ENCODE results near the gene TBC1D14.
"Not testable (repeated sequence)": the region's sequence is repeated elsewhere in the genome, so short reads cannot be mapped to it uniquely, and the experiment has no call there.

Gene TBC1D14

DNA sequence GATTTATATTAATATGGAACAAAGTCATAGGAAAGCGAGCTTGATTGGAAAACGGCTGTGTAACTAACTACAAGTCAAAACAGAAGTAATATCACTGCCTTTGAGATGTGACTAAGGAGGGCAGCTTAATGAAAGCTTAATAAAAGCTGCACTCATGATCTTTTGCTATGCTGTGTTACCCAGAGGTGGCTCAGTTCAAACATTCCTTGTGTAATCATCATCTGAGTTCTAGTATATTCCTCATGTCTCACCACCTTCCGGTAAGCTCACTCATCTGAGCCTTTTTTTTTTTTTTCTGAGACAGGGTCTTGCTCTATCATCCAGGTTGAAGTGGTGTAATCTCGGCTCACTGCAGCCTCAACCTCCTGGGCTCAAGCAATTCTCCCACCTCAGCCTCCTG lies 153.2 kb downstream of the TBC1D14 start:
- no peak for DNase-seq (ENCODE audit: low read depth)

DNA sequence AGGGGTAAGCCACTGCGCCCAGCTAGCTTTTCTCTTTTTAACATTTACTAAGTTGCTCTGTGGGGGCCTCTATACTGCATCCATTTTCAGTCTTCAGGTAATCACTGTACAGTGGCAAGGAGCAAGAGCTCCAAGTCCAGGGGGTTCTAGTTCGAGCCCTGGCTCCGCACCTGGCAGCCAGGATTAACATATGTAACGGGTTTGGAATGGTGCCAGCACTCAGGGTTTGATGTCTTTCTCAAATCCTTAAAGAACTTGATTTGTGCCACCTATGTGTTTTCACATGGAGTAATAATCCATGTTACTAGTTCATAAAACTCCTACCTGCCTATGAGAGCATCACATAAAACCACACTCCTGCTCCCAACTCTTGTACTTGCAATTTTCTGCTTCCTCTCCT lies 153.7 kb downstream of the TBC1D14 start:
- DNase-seq (ENCODE audit: low read depth) = no peak

DNA sequence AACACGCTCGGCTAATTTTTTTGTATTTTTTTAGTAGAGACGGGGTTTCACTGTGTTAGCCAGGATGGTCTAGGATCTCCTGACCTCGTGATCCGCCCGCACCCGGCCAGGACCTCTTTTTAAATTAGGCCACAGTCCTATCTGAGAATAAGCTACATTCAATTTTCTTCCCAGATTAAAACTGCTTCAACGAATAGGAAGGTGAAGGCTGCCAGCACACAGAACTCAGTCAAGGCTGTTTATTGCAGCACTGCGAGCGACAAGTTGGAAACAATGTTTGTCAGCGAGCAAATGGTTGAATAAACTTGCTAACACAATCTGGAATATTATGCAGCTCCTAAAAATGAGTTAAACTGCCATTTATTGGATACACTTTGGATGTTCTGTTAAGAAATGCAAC lies 156.4 kb downstream of the TBC1D14 start:
- DNase-seq (ENCODE audit: low read depth) = no peak

DNA sequence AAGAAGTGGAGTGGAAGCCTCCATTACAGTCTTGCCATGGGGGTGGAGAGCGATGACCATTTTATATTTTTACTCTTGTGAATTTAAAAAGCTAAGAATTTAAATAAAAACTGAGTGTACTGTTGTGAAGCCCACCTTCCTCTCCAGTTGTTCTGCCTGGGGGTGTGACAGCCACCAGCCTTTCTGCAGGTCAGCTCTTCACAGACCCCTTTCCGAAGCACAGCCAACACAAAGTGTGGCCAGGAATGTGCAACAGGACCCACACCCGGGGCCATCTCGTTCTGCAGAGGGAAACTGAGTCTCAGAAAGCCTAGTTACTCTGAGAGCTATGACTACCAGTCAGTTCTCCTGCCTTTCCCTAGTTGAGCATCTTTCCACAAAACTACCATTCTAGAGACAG lies 156.9 kb downstream of the TBC1D14 start:
- no peak for DNase-seq (ENCODE audit: low read depth)

DNA sequence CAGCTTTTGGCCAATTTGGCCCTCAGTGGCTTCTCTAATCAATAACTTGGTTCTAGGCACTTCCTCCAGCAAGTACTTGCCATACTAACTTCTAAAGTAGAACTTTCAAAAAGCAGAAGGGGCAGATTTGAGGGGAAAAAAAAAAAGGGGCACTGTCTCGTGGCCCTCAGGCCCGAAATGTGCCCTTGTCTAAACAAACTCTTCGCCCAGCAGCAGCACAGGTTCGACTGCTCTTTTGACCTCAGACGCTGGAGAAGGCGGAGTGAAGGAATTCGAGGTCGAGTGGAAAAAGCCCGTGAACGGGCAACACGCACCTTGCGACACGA lies 157.5 kb downstream of the TBC1D14 start:
- no peak for DNase-seq (ENCODE audit: low read depth)

DNA sequence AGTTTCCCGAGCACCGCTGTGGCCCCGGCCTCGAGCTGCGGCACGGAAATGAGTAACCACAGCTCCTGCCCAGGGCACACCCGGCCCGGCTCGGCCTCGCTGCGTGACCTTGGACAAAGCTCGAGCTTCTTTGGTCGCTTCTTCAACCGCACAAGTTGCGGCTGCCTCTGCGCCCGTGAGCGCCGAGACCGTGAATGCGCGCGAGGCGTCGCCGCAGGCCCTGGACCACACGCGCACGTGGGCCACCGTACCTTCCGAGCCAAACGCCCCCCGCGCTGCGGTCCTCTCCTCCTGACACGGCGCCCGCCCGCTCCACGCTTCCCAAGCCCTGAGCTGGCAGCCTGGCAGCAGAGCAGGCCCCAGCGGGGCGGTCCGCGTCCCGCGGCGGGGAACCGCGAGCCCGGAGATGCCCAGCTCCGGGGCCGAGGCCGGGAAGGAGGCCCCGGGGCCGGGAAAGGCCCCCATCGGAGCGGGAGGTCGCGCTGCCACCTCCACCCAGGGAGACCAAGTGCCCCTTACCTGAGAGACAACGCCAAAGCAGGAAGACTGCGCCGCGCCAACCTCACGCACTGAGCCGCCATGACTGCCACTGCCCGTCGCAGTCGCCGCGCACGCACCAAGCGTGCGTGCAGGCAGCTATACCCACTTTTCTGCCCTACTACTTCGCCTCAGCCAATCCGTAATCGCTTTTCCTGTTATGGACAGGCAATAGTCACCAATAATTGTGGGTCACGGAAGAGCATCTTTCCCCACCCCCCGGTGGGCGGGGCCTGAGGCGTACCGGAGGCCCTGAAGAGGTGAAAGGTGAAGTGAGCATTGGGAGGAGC lies 158.0 kb downstream of the TBC1D14 start, which contains the start of gene GRPEL1:
Gene GRPEL1, minus strand, starts transcription at position 613 of the 827 bp plus-strand sequence. Its CDS starts 32 bp downstream, at position 581.
- peak; percentile 100 for DNase-seq (ENCODE audit: low read depth)

DNA sequence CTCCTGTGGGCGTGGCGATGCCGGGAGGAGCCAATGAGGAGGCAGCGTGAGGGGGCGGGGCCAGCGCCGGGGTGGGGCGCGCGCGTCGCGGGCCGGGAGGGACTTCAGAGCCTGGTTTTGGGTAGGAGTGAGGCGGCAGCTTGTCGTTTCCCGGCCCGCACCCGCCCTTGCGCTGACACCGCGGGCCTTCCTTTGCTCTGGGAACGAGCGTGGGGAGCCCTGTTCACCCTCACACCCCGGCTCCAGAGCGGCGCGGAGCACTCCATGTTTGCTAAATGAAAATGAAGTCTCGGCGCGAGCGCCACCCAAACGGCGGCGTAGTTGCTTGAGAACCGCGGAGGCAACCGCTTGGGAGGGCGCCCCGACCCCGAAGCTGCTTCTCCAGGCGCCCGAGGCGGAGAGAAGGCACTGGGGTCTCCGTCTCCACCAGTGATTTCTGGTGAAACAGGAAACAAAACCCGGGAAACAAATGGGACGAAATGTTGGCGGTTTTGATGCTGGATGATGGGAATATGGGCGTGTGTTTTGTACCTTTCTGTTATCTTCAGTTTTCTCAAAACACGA lies 158.7 kb downstream of the TBC1D14 start:
- no peak for DNase-seq (ENCODE audit: low read depth)

DNA sequence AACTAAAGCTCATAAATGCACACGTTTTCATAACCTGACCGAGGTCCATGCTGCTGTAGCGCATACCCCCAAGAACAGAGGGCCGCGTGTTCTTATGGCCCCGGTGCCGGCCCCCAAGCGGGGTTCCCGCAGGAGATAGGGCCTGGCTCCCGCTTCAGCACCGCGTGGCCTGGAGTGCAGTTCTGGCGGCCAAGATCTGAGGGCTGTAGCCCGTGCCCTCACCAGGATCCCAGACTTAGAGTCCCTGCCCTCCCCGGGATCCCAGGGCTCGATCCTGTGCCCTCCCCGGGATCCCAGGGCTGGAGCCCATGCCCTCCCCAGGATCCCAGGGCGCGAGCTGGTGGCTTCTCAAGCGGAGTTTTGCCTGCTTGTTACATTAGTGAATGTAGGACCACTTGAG lies 159.3 kb downstream of the TBC1D14 start:
- DNase-seq (ENCODE audit: low read depth) = no peak

DNA sequence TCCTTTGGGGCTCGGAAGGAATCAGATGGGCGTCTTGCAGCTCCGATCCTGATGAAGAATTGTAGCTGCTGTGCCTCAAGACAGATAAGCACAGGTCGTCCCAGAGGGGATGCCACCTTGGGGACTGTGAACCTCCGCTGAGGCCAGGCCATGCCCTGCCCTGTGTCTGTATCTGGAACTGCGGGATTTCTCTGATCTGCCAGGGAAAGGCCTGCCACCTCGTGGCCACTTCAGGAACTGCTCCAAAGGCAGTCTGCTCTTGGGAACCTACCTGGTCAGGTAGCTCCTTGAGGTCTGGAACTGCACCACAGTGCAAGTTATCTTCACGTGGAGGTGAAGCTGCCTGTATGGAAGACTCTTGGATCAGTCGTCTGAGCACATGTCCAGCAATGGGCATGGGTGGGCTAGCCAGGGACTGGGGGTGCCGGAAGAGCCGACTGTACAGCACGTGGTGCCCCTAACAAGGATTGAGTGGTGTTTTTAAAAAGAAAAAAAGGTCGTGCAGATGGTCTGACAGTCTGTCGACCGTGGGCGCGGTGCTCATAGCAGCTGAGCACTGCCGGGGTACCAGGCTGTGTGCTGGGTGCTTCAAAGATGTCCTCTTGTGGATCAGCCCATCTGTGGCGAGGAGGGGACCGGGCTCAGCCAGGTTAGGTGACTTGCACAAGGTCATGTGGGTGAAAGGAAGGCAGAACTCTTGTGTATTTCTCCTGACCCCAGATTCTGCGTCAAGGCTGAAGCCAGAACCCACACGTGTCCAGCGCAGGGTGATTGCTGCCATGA lies 161.3 kb downstream of the TBC1D14 start:
- peak; percentile 78 for DNase-seq (ENCODE audit: low read depth)

DNA sequence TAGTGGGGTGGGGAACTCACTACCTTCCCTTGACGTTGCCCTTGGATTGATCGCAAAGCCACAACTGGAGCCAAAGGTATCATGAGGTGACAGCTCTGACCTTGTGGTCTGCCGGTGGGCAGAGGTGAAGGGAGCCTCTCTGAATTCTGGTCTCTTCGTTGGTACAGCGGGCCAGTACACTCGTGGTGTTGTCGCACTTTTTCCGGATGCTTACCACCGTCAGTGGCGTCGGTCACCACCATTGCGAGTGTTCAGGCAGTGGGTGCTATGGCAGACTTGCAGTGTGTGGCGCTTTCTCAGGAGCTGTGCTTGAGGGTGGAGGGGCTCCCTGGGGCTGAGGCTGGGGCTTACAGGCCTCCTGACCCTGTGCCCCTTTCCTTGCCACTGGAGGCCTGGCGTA lies 163.4 kb downstream of the TBC1D14 start:
- DNase-seq (ENCODE audit: low read depth) = no peak

DNA sequence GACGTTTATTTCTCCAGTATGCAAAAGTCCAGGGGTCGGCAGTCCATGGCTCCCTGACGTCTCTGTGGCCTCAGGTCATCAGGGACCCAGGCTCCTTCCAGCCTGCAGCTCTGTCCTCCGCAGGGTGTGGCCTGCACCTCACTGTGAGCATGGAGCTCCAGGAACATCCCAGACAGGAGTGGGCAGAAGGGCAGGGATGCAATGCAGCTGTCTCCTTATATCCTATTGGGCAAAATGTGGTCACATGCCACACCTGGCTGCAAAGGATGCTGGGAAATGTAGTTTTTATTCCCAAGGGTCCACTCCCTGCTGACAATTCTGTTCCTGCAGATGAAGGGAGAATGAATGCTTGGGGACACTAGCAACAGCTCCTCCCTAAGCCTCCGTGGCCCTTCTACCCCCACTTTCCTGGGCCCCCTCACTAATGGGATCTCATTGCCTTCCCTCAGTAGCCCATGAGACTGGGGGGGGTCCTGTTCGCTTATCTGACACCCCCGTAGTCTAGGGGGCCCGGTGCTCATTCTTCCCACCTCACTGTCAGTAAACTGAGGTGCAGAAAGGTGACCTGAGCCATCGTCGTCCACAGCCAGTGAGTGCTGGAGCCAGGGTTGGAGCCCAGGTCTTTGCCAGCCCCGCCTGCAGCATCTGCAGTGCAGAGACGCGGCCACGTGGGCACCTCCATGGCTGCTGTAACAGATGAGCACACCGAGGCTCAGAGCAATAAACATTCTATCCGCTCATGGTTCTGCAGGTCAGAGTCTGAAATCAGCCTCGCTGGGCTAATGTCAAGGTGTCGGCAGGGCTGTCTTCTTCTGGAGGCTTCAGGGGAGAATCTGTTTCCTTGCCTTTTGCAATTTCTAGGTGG lies 164.1 kb downstream of the TBC1D14 start:
- no peak for DNase-seq (ENCODE audit: low read depth)

DNA sequence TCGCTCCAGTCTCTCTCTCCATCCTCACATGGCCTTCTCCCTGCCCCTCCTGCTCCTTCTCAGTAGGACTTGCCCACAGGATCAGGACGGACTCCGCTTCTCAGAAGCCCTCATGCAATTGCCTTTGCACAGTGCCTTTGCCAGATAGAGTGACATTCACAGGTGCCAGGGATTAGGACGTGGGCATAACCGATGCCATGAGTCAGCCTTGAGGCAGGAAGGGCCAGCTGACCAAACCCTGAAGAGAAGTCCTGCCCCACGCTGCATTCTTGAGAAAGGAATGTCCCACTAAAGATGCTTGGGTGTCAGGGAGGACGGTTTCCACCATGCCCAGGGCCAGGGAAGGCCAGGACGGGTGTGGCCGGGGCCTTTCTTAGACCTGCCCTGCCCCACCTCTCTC lies 164.8 kb downstream of the TBC1D14 start:
- DNase-seq (ENCODE audit: low read depth) = no peak

DNA sequence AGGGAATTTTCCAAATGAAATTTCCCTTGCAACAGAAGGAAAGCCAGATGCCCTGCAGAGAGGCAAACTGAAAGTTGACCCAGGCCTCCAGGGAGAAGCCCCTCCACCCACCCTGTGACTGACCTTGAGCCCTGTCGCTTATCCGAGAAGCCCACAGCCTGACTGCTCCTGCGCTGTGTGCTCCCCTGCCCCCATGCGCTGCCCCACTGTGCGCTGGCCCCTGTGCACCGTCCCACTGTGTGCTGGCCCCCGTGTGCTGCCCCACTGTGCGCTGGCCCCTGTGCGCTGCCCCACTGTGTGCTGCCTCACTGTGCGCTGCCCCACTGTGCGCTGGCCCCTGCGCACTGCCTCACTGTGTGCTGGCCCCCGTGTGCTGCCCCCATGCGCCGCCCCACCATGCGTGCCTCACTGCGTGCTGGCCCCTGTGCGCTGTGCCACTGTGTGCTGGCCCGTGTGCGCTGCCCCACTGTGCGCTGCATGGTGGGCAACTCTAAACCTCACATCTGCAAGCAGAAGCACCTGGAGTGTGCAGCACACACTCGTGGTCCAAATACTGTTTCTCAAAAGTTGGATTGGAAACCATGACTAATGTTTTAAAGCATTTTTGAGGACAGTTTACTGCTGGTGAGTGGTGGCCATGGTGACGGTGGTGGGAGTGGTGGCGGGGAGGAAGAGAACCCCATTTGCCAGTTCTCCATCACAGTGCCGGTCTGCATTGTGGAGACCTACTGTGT lies 166.5 kb downstream of the TBC1D14 start:
- no peak for DNase-seq (ENCODE audit: low read depth)

DNA sequence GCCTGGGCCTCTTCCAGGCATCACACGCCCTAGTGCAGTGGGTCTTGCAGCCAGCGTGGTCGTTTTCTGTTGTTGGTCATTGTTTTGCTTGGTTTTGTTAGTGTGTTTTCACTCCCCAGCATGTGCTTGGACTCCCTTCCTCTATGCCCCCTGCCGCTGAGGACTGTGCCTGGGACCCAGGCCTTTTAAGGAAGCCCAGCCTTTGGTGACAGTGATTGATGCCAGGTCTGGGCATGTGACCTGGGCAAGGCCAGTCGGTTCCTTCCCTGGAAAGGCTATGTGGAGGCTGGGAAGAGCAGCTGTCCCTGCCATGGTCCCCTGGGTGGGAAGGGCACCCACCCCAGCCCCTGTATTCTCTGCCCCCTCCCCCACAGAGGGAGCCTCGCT lies 167.1 kb downstream of the TBC1D14 start:
- no peak for DNase-seq (ENCODE audit: low read depth)

DNA sequence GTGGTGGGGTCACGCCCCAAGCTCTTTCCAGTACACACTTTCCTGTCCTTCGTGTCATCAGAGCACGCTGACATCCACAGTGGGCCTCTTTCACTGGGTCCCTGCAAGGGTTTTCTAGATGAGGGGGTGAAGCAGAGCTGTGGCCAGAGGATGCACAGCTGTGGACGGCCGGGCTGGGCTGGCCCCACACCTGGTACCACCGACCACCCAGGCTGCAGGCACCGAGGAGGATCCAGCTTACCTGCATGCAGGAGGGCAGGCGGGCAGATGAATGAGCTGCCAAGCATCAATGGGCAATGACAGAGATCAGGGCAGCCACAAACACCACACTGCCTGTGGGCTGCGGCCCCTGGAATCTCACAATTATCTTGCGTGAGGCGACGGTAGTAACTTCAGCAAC lies 167.7 kb downstream of the TBC1D14 start:
- DNase-seq (ENCODE audit: low read depth) = no peak

DNA sequence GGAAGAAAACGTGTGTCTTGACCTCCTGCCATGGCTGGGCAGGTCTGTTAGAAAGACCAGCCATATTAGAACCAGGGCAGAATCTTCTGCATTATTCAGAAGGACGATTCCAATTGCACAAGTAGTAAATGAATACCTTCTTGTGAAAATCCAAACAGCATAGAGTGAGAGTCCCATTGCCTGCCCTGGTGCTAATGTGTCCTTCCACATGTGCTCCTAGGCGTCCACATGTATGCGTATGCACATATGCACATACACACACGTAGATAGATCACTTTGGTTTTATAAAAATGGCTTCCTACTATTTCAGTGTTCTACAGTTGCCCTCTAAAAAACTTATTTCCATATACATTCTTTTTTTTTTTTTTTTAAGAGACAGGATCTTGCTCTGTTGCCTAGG lies 168.4 kb downstream of the TBC1D14 start:
- DNase-seq (ENCODE audit: low read depth) = no peak

DNA sequence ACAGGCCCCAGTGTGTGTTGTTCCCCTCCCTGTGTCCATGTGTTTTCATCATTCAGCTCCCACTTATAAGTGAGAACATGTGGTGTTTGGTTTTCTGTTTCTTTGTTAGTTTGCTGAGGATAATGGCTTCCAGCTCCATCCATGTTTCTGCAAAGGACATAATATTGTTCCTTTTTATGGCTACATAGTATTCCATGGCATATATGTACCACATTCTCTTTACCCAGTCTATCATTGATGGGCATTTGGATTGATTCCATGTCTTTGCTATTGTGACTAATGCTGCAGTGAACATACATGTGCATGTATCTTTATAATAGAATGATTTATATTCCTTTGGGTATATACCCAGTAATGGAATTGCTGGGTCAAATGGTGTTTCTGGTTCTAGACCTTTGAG lies 169.9 kb downstream of the TBC1D14 start:
- not testable (repeated sequence) for DNase-seq (ENCODE audit: low read depth)

DNA sequence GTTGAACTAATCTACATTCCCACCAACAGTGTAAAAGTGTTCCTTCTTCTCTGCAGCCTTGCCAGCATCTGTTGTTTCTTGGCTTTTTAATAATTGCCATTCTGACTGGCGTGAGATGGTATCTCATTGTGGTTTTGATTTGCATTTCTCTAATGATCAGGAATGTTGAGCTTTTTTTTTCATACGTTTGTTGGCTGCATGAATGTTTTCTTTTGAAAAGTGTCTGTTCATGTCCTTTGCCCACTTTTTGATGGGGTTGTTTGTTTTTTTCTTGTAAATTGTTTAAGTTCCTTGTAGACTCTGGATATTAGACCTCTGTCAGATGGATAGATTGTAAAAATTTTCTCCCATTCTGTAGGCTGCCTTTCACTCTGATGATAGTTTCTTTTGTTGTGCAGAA lies 170.3 kb downstream of the TBC1D14 start:
- DNase-seq (ENCODE audit: low read depth) = not testable (repeated sequence)
